SK-N-SH (cell line): ENCODE data around the gene MFAP4. TPM values are rescaled to one million over a fixed set of nuclear protein-coding genes. Genes with fewer than 3 reads are reported as not detected.

Source experiments
- CTCF ChIA-PET: fragments of 300-600, 350-600 bp; formaldehyde crosslinking; extraction: SDS; loops from one replicate; lab custom pipeline; 2021; lab: Yijun Ruan, JAX
- POLR2A ChIA-PET: fragments of 350-600 bp; sonication (Branson Sonifier 250); formaldehyde crosslinking; extraction: SDS; loops from one replicate; lab custom pipeline; 2020; ENCODE audit warnings: antibody characterized with exemption, inconsistent platforms; lab: Yijun Ruan, JAX
- DNase-seq: peaks from one replicate; pipeline ENCODE4 v3.0.0; 2012
- H2AFZ ChIP-seq: fragments of 200-600 bp; sonication (generic); 2 replicates; pipeline ENCODE4 v1.8.1; 2016; ENCODE audit warnings: antibody characterized with exemption, mild to moderate bottlenecking, low read depth
- H3F3A ChIP-seq: fragments of 200-600 bp; sonication (generic); replicated peaks from 2 replicates; pipeline ENCODE3; 2016; ENCODE audit warnings: antibody characterized with exemption, mild to moderate bottlenecking; ENCODE audit not compliant: insufficient read depth
- H3K27ac ChIP-seq, 2 experiments: fragments of 200-500 bp in 1 of 2; fragments of 200-600 bp in 1 of 2; sonication (Bioruptor generic) in 1 of 2; sonication (generic), shearing (Covaris generic) in 1 of 2; 2 replicates each; pipeline versions ENCODE4 v1.5.1 to v1.6.1; 2014 to 2016; ENCODE audit warnings: low read depth in 2 of 2, inconsistent platforms in 1 of 2, low read length in 1 of 2, mild to moderate bottlenecking in 1 of 2, mixed read lengths in 1 of 2
- H3K27me3 ChIP-seq: fragments of 200-600 bp; sonication (generic), shearing (Covaris generic); 2 replicates; pipeline ENCODE4 v1.6.1; 2016; ENCODE audit warnings: mixed run types; ENCODE audit not compliant: insufficient read depth
- H3K36me3 ChIP-seq, 2 experiments: fragments of 200-500 bp in 1 of 2; fragments of 200-600 bp in 1 of 2; sonication (Bioruptor generic) in 1 of 2; sonication (generic) in 1 of 2; replicated peaks in 1 of 2; 2 replicates each; pipeline versions ENCODE3 to v1.5.1; 2014 to 2016; ENCODE audit warnings: low read length in 1 of 2, mild to moderate bottlenecking in 1 of 2; ENCODE audit not compliant: insufficient read depth in 2 of 2, control insufficient read depth in 1 of 2
- H3K4me1 ChIP-seq, 2 experiments: fragments of 200-500 bp in 1 of 2; fragments of 200-600 bp in 1 of 2; sonication (Bioruptor generic) in 1 of 2; sonication (generic), shearing (Covaris generic) in 1 of 2; 2 replicates each; pipeline versions ENCODE4 v1.5.1 to v1.6.1; 2014 to 2016; ENCODE audit warnings: low read depth in 1 of 2, low read length in 1 of 2, mixed run types in 1 of 2; ENCODE audit not compliant: insufficient read depth in 2 of 2, control insufficient read depth in 1 of 2
- H3K4me2 ChIP-seq: fragments of 200-600 bp; sonication (generic), shearing (Covaris generic); 2 replicates; pipeline ENCODE4 v1.6.1; 2017; ENCODE audit warnings: mixed run types
- H3K4me3 ChIP-seq, 2 experiments: fragments of 200-500 bp in 1 of 2; fragments of 200-600 bp in 1 of 2; sonication (Bioruptor generic) in 1 of 2; sonication (generic), shearing (Covaris generic) in 1 of 2; 2 replicates each; pipeline versions ENCODE4 v1.5.1 to v1.8.1; 2014 to 2016; ENCODE audit warnings: low read depth in 2 of 2, inconsistent platforms in 1 of 2, low read length in 1 of 2, mild to moderate bottlenecking in 1 of 2, mixed read lengths in 1 of 2, moderate library complexity in 1 of 2
- H3K79me2 ChIP-seq: fragments of 200-600 bp; sonication (generic); 2 replicates; pipeline ENCODE4 v1.8.1; 2017; ENCODE audit warnings: mild to moderate bottlenecking; ENCODE audit not compliant: insufficient read depth
- H3K9ac ChIP-seq: fragments of 200-600 bp; sonication (generic); 2 replicates; pipeline ENCODE4 v1.6.1; 2017; ENCODE audit warnings: mixed run types
- H3K9me2 ChIP-seq: fragments of 200-600 bp; sonication (generic); 2 replicates; pipeline ENCODE4 v1.6.1; 2017; ENCODE audit warnings: mixed run types
- H3K9me3 ChIP-seq: fragments of 200-600 bp; sonication (generic); 2 replicates; pipeline ENCODE4 v1.6.1; 2017; ENCODE audit warnings: mixed run types, mild to moderate bottlenecking, moderate library complexity
- H4K20me1 ChIP-seq: fragments of 200-600 bp; sonication (generic); 2 replicates; pipeline ENCODE4 v1.6.1; 2017; ENCODE audit warnings: mild to moderate bottlenecking, mixed run types; ENCODE audit not compliant: insufficient read depth
- CTCF ChIP-seq: fragments of 200-600 bp; sonication (generic); IDR thresholded peaks from 2 replicates; pipeline ENCODE4 v1.6.1; 2017; ENCODE audit warnings: antibody characterized with exemption, mild to moderate bottlenecking, moderate library complexity
- EP300 ChIP-seq, 2 experiments: IDR thresholded peaks; 2 replicates each; pipeline versions ENCODE4 v1.4.0 to v1.6.1; 2012; ENCODE audit warnings: borderline replicate concordance in 1 of 2, low read depth in 1 of 2, low read length in 1 of 2
- FOXJ3 ChIP-seq: sonication (generic); formaldehyde crosslinking; IDR thresholded peaks from 2 replicates; pipeline ENCODE4 v1.5.1; 2020; ENCODE audit warnings: mild to moderate bottlenecking, missing genetic modification reagents
- FOXM1 ChIP-seq: IDR thresholded peaks from 2 replicates; pipeline ENCODE4 v1.4.0; 2012; ENCODE audit warnings: low read depth, mild to moderate bottlenecking
- GATA2 ChIP-seq: sonication (generic); formaldehyde crosslinking; IDR thresholded peaks from 2 replicates; pipeline ENCODE4 v1.5.0; 2020; ENCODE audit warnings: mild to moderate bottlenecking, missing genetic modification reagents
- IRF3 ChIP-seq: fragments of 150-350 bp; IDR thresholded peaks from 2 replicates; pipeline ENCODE4 v1.6.1; 2016; ENCODE audit warnings: mild to moderate bottlenecking, low read depth, low read length
- MEF2A ChIP-seq: IDR thresholded peaks from 2 replicates; pipeline ENCODE4 v1.4.0; 2012; ENCODE audit warnings: low read depth, borderline replicate concordance
- MXI1 ChIP-seq: IDR thresholded peaks from 2 replicates; pipeline ENCODE4 v1.6.1; 2012; ENCODE audit warnings: mild to moderate bottlenecking, low read depth, low read length, improper control_type of control experiment
- NFIC ChIP-seq: IDR thresholded peaks from 2 replicates; pipeline ENCODE4 v1.4.0; 2012; ENCODE audit warnings: borderline replicate concordance
- RAD21 ChIP-seq: IDR thresholded peaks from 2 replicates; pipeline ENCODE4 v1.6.1; 2012; ENCODE audit warnings: mild to moderate bottlenecking, low read length
- RCOR1 ChIP-seq: fragments of 150-350 bp; IDR thresholded peaks from 2 replicates; pipeline ENCODE4 v1.6.1; 2017; ENCODE audit warnings: antibody characterized with exemption, low read length
- RFX5 ChIP-seq: IDR thresholded peaks from 2 replicates; pipeline ENCODE4 v1.6.1; 2012; ENCODE audit warnings: mild to moderate bottlenecking, improper control_type of control experiment, low read length
- SMC3 ChIP-seq: IDR thresholded peaks from 2 replicates; pipeline ENCODE4 v1.6.1; 2012; ENCODE audit warnings: low read depth, low read length, improper control_type of control experiment
- TAF1 ChIP-seq: IDR thresholded peaks from 2 replicates; pipeline ENCODE4 v1.6.1; 2012; ENCODE audit warnings: low read depth, mild to moderate bottlenecking, low read length, moderate library complexity, borderline replicate concordance
- USF1 ChIP-seq: IDR thresholded peaks from 2 replicates; pipeline ENCODE4 v1.4.0; 2012; ENCODE audit warnings: low read depth, borderline replicate concordance
- USF2 ChIP-seq: fragments of 150-350 bp; IDR thresholded peaks from 2 replicates; pipeline ENCODE4 v1.6.1; 2017; ENCODE audit warnings: antibody characterized with exemption, low read length, low read depth, borderline replicate concordance
- WGBS: methylation state at CpG from one replicate; pipeline ENCODE4 v1.1.6; 2017; ENCODE audit warnings: low lambda C conversion rate; 5-methylcytosine and 5-hydroxymethylcytosine counted together
- polyA plus RNA-seq, 3 experiments: library from polyadenylated mRNA; depleted of rRNA; stranded (reverse); fragments of >200 nt; gene quantifications; 2 replicates each; pipeline ENCODE4 v1.2.3, GENCODE V29; 2012
- TF ChIP-seq, protein P1 (sequence below): IDR thresholded peaks from 2 replicates; pipeline ENCODE4; 2012

Gene MFAP4
- polyA plus RNA-seq, 1 of the 3 experiments (the other 2 are of a cell fraction), result 120 TPM

GRCh38 chr17:19376811-19377210, 10.2 kb downstream of the MFAP4 start:
- H3F3A ChIP-seq, result peaks cover 20% of the 10 kb centered on the region
- peak overlapping the region; percentile 80 for H3K9ac ChIP-seq
- H3K27ac ChIP-seq, result peak overlapping the region; percentile 94 to 95
- peaks cover 20 to 25% of the 10 kb centered on the region in 2 experiments for H3K36me3 ChIP-seq
- H3K9me3 ChIP-seq, result no peaks in the 10 kb centered on the region
- H3K9me2 ChIP-seq, result no peaks in the 10 kb centered on the region
- CTCF ChIA-PET, result interaction anchor here (1.8 to 3.1 kb wide), 3 partner anchors 12 to 70 kb away, joined by 6 to 35 read pairs (median 15); partner anchors contain the start of gene B9D1
- peaks cover 0 to 19% of the 10 kb centered on the region in 2 experiments; a peak in 3 of 4 replicates for H3K4me1 ChIP-seq
- H2AFZ ChIP-seq, result peak overlapping the region; percentile 75
- 0% methylated on average over 2 of the region's 2 CpGs for WGBS
- POLR2A ChIA-PET, result interaction anchor here (1.0 to 2.2 kb wide), 6 partner anchors 10 to 35 kb away, joined by 4 to 29 read pairs (median 18); partner anchors contain the start of genes B9D1, MFAP4 and RNF112
- TF ChIP-seq CTCF (no peak), IRF3 (no peak), NFIC (no peak), RCOR1 (no peak), RAD21 (no peak), FOXJ3 (no peak), EP300 (IDR thresholded peaks at IDR 0.05; ENCODE audit: borderline replicate concordance in 1 of 2, low read depth in 1 of 2, low read length in 1 of 2) (no peak), MXI1 (no peak), TAF1 (no peak), MEF2A (no peak)
- TF ChIP-seq, protein P1, sequence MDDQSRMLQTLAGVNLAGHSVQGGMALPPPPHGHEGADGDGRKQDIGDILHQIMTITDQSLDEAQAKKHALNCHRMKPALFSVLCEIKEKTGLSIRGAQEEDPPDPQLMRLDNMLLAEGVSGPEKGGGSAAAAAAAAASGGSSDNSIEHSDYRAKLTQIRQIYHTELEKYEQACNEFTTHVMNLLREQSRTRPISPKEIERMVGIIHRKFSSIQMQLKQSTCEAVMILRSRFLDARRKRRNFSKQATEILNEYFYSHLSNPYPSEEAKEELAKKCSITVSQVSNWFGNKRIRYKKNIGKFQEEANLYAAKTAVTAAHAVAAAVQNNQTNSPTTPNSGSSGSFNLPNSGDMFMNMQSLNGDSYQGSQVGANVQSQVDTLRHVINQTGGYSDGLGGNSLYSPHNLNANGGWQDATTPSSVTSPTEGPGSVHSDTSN, result no peak
- H3K4me2 ChIP-seq, result peak overlapping the region; percentile 68
- no peaks in the 10 kb centered on the region for H4K20me1 ChIP-seq
- no peak for DNase-seq
- peak overlapping the region; percentile 87 to 88 for H3K4me3 ChIP-seq
- no peaks in the 10 kb centered on the region for H3K27me3 ChIP-seq
- peaks cover 46% of the 10 kb centered on the region for H3K79me2 ChIP-seq

DNA sequence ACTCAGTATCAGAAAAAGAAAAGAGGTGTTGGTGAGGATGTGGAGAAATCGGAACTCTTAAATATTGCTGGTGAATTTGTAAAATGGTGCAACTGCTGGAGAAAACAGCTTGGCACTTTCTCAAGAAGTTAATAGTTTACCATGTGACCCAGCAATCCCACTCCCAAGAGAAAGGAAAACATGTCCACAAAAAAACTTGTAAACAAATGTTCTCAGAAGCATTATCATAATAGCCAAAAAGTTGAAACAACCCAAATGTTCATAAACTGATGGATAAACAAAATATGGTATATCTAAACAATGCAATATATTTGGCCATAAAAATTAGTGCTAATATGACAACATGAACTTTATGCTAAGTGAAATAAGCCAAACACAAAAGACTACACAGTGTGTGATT, 11.3 kb downstream of the MFAP4 start:
- Histone ChIP-seq H3K36me3 (peaks cover 13 to 14% of the 10 kb centered on the region in 2 experiments), H3K4me3 (no peak overlapping the region), H3K9ac (no peak overlapping the region), H4K20me1 (no peaks in the 10 kb centered on the region), H3K9me3 (no peaks in the 10 kb centered on the region), H2AFZ (no peak overlapping the region), H3K9me2 (no peaks in the 10 kb centered on the region), H3K27me3 (no peaks in the 10 kb centered on the region), H3K27ac (0 out of 4 replicates have a peak overlapping the region, but pooled peaks of 1 of the 2 experiments have one; percentile 1), H3K4me2 (no peak overlapping the region), H3K79me2 (peaks cover 35% of the 10 kb centered on the region), H3F3A (peaks cover 20% of the 10 kb centered on the region), H3K4me1 (peaks cover 0 to 18% of the 10 kb centered on the region in 2 experiments; a peak in 3 of 4 replicates)
- WGBS, result 92% methylated on average over 1 of the region's 1 CpG
- CTCF ChIA-PET, result interaction anchor here (5.6 kb wide), 1 partner anchor 13 kb away, joined by 37 read pairs; the partner anchor contains the start of gene B9D1
- TF ChIP-seq SMC3 (no peak), GATA2 (CRISPR knock-in tag) (no peak), USF1 (no peak), USF2 (no peak), RFX5 (no peak), FOXM1 (no peak), TAF1 (no peak)
- TF ChIP-seq, protein P1, result no peak
- POLR2A ChIA-PET, result interaction anchor here (0.7 kb wide), 1 partner anchor 82 kb away, joined by 3 read pairs; no protein-coding TSS in a partner anchor
- no peak for DNase-seq
